Gastrocnemius medialis (tissue), 4 donors: Measurements from ENCODE around the gene SPATA24.

Source experiments
- POLR2A ChIP-seq, 2 donors: fragments of 450-650 bp; IDR thresholded peaks; one replicate each; pipeline ENCODE4 v1.6.1; 2017; ENCODE audit warnings: antibody characterized with exemption in 2 of 2, mild to moderate bottlenecking in 2 of 2, moderate library complexity in 2 of 2
- TF ChIP-seq, protein P1 (sequence below), 5 experiments: fragments of 450-650 bp in 3 of 5; fragments of 200-600 bp in 2 of 5; sonication (generic) in 2 of 5; IDR thresholded peaks in 4 of 5; conservative IDR thresholded peaks in 1 of 5; 1 replicate in 4 of 5; 2 replicates in 1 of 5; pipeline ENCODE4 v1.5.1; 2016 to 2019; ENCODE audit warnings: antibody characterized with exemption in 5 of 5, mild to moderate bottlenecking in 3 of 5, moderate library complexity in 3 of 5

DNA sequence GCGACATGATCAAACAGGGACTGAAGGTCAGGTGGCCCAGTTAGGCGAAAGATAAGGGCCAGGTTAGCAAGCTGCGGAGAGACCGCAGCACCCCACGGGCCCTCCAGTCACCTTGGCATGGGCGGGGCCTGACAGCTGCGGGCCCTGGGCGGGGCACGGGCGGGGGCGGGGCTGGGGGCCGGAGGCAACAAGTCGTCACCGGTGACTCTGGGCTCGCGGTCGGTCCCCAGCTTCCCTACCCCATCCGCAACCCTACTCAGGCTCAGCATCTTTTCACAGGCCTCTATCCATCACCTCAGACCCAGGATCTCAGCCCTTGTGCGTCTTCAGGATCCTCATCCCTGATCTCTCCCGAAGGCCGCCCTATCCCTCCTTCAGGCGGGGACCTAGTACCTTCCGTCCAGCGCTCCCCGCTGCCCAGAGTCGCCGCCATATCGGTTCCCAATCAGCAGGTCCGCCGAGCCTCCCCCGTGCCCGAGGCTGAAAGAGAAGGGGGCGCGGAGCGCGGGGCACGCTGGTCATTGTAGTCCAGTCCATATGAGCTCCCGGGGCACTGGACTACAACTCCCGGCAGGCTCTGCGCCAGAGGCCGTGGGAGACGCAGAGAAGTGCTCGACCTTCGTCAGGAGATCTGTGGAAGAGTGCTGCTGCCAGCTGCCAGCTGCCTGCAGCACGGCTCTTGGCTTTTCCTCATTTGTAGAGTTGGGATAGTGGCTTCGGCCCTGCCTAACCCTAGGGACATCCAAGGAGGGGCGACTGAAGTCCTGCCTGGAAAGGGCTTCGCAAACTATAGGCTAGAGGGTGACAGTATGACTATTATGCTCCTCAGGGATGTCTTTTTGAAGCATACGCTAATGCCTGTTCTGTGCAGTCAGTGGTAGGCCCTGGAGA is 35.4 kb upstream of the SPATA24 start, which contains the start of gene DNAJC18:
- TF ChIP-seq, protein P1, sequence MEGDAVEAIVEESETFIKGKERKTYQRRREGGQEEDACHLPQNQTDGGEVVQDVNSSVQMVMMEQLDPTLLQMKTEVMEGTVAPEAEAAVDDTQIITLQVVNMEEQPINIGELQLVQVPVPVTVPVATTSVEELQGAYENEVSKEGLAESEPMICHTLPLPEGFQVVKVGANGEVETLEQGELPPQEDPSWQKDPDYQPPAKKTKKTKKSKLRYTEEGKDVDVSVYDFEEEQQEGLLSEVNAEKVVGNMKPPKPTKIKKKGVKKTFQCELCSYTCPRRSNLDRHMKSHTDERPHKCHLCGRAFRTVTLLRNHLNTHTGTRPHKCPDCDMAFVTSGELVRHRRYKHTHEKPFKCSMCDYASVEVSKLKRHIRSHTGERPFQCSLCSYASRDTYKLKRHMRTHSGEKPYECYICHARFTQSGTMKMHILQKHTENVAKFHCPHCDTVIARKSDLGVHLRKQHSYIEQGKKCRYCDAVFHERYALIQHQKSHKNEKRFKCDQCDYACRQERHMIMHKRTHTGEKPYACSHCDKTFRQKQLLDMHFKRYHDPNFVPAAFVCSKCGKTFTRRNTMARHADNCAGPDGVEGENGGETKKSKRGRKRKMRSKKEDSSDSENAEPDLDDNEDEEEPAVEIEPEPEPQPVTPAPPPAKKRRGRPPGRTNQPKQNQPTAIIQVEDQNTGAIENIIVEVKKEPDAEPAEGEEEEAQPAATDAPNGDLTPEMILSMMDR (IDR thresholded peaks at IDR 0.05 in 4 of 5, conservative IDR thresholded peaks at IDR 0.05 in 1 of 5) = no peak
- TF ChIP-seq POLR2A (IDR thresholded peaks at IDR 0.05) = peak; percentile 41 to 51
